Brain pericyte (primary cell): ENCODE results near the gene MAST2.
A peak's percentile ranks its signal among the peaks of the same experiment; 100 is the strongest.
"Not testable (repeated sequence)": the region's sequence is repeated elsewhere in the genome, so short reads cannot be mapped to it uniquely, and the experiment has no call there.

Experiments
- DNase-seq: peaks from one replicate; pipeline ENCODE4 v3.0.0-alpha.2; 2012; ENCODE audit warnings: low read depth, low spot score

Gene MAST2

GRCh38 chr1:45938029-45938428, 134.6 kb downstream of the MAST2 start:
- DNase-seq: no peak

DNA sequence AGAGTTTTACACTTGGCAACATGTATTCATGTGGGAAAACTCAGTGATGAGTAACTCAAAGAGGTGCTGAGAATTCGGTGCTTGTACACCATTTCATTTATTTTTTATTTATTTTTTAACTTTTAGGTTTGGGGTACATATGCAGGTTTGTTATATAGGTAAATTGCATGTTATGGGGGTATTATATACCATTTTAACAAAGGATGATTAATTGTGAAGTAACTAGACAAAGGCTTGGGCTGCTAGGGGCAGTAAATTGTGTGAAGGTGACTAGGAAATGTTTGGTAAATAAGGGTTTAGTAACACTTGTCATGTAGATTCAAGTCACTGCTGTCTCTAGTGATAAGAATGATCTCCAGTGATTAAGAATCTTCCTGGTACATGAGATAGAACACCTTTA, 139.0 kb downstream of the MAST2 start:
- DNase-seq: no peak

- DNase-seq: no peak
Measured at GRCh38 chr1:45943185-45943584, 139.8 kb downstream of the MAST2 start.

- DNase-seq: no peak
Measured at GRCh38 chr1:45945426-45945825, 142.0 kb downstream of the MAST2 start.

GRCh38 chr1:45949462-45949861, 146.1 kb downstream of the MAST2 start:
- DNase-seq: not testable (repeated sequence)

GRCh38 chr1:45952072-45952471, 148.7 kb downstream of the MAST2 start:
- no peak for DNase-seq

DNA sequence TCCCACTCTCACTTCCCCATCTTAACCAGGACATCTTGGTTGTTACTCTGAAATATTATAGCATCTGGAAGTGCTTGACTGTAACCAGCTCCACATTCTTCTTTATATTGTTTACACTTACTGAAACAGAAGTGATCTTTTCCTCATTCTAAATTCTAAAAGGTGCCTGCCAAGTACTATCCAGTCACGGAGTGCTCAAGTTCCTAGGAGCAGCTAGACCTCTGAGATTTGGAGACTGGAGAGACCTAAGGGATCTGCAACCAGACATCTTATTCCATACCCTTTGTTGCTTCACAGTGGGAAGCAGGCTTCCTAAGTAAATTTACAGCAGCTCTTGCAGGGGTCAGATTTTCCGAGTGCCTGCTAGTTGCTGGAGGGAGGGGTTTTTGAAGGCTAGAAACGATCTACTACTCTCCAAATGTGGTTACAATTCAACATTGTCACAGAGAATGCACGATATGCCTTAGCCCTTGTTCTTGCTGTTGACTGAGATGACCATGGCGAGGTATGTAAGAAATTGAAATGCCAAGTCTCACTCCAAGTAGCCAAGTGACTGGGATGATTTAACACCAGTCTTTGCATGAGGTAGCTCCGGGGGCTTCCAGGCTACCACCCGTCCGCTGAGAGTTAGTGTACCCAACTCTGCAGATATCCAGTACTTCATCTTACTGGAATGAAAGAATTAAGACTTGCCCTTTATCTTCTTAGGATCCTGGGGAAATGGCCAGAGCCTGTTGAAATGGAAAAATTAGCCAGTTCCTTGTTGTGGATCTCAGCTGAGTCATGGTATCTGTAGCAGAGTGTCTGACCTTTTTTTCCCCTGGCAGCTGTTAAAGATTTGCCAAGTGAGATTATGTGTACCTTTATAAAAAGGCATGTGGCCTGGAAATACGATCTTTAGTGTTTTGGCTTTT, 150.8 kb downstream of the MAST2 start:
- DNase-seq: peak; percentile 12

GRCh38 chr1:45957684-45958083, 154.3 kb downstream of the MAST2 start:
- no peak for DNase-seq

GRCh38 chr1:45958317-45958716, 154.9 kb downstream of the MAST2 start:
- DNase-seq: no peak

- DNase-seq: no peak
Measured at GRCh38 chr1:45960930-45961715, 157.7 kb downstream of the MAST2 start.

GRCh38 chr1:45961936-45962335, 158.5 kb downstream of the MAST2 start:
- DNase-seq: not testable (repeated sequence)

- DNase-seq: no peak
Measured at GRCh38 chr1:45968941-45969666, 165.7 kb downstream of the MAST2 start.

DNA sequence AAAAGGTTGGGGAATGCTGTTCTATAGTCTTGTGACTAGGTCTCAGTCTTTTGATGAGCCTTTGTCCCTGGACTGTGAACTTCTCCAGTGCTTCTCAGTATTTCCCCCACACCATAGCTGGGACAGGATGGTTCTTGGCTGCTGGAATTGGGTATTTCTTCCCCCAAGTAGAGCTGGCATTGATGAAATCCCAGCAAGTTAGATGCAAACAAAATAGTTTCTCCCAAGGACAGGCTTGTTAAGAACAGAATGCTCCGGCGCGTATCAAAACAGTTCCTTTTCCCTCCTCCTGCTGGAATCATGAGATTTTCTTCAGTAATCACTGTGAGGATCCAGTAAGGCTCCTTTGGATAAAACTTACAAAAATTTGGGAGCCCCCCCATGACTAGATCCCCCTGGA, 166.5 kb downstream of the MAST2 start:
- no peak for DNase-seq

GRCh38 chr1:45971335-45971734, 167.9 kb downstream of the MAST2 start:
- no peak for DNase-seq

GRCh38 chr1:45971922-45972531, 168.6 kb downstream of the MAST2 start:
- no peak for DNase-seq

DNA sequence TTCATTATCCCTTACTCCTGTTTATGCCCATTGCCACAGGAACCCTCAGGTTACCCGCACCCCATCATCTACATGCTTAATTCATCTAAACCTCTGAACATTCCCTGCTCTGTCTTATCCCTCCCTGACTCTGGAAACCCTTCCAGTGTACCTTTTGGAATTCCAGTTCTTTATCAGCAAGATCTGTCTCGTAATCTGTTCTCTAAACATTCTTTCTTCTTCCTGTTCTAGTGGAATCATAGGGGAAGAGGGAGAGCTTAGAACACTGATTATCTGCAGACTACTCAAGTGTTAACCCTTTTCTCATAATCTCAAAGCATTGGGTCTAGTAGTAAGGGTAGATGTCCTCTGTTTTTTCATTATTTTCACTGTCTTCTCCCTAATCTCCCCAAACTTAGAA, 169.2 kb downstream of the MAST2 start:
- DNase-seq: no peak

- DNase-seq: no peak
Measured at GRCh38 chr1:45973121-45973520, 169.7 kb downstream of the MAST2 start.

DNA sequence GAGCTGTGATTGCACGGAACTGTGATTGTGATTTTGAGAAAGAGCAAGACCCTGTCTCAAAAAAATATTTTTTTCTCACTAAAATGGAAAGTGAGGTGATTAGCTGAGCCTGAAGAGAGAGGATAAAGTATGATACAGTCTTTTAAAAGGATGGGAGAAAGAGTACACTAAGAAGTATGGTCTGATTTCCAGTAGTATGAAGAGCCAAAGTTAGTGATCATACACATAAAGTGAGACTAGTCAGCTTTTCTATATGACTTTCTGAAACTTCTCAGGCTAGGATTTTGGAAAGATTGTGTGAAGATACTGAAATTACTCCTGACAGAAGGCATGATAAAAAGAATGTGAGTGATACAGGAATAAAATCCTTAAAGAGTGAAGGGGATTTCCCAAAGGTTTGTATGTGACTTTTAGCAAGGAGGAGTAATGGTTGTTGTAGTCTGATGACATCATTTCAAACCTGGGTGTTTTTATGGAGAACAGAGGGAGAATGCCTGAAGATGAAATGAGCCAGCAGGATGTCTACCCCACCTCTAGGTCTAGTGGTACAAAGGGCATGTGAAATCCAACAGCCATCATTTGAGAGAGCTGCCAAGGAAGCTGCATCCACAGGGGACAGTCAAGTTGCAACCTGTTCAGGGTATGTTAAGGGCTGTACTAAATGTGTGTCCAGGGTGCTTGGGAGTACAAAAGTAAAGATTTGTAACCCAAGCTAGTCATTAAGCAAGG, 171.3 kb downstream of the MAST2 start:
- no peak for DNase-seq

- no peak for DNase-seq
Measured at GRCh38 chr1:45976623-45977022, 173.2 kb downstream of the MAST2 start.

DNA sequence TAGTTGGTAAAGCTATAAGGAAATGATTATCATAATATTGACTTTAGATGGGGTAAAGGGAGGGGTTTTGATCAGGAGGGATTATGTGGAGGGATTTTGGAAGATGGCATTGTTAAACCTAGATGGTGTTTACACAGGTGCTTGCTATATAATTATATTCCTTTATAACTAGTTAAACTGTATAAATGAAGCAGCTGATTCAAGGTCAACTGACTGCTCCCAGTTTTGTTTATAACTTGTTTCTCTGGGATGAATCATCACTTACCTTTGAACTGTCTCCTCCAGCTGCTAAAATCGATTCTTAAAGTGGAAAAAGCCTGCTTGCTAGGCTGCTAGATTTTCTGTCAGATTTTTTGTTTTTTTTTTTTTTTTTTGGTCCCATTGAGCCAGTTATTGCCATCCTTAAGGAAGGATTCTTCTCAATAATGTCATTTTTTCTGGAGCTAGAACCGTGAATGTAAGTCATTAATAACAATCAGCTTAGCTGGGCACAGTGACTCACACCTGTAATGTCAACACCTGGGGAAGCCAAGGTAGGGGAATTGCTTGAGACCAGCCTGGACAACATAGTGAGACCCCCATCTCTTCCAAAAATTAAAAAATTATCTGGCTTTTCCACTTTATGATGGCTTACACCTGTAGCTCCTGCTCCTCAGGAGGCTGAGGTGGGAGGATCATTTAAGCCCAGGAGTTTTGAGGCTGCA, 175.8 kb downstream of the MAST2 start:
- peak; percentile 64 for DNase-seq
